ENCODE measurements around the gene ADH6.
"Not testable (repeated sequence)": the region's sequence is repeated elsewhere in the genome, so short reads cannot be mapped to it uniquely, and the experiment has no call there.

DNA sequence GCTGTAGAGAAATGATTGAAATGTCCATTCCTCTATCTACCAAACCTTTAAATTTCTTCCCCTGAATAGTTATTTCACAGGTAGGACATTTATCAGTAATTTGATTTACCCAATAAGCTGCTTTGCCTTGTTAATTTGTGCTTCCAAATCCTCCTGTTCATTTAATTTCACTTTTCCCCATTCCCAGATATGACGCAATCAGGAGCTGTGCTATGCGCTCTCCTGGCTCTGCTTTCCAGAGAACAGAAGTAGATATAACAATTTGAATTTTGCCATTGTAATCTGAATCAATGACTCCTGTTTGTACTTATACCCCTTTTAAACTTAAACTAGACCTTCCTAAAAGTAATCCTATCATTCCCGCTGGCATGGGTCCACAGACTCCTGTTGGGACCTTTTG, 29.1 kb downstream of the ADH6 start:
- TF ChIP-seq YY1 (IDR thresholded peaks at IDR 0.05; ENCODE audit: low read depth, low read length); TEAD4 (IDR thresholded peaks at IDR 0.05; ENCODE audit: low read depth, low read length); RFX5 (IDR thresholded peaks at IDR 0.05; ENCODE audit: borderline replicate concordance, low read depth, low read length); EZH2 (IDR thresholded peaks at IDR 0.05; ENCODE audit: low read depth, low read length, severe bottlenecking); CBX8 (IDR thresholded peaks at IDR 0.05; ENCODE audit: borderline replicate concordance, low read depth, low read length); MAFK (IDR thresholded peaks at IDR 0.05; ENCODE audit: low read depth, low read length); RAD21 (IDR thresholded peaks at IDR 0.05 in 1 of 2, conservative IDR thresholded peaks at IDR 0.05 in 1 of 2; ENCODE audit: low read depth in 2 of 2, low read length in 2 of 2); BRCA1 (IDR thresholded peaks at IDR 0.05; ENCODE audit: low read depth, low read length); POLR2A (IDR thresholded peaks at IDR 0.05; ENCODE audit: control extremely low read depth in 1 of 2, low read depth in 2 of 2, low read length in 2 of 2): not testable (repeated sequence)
- TF ChIP-seq, protein P1, sequence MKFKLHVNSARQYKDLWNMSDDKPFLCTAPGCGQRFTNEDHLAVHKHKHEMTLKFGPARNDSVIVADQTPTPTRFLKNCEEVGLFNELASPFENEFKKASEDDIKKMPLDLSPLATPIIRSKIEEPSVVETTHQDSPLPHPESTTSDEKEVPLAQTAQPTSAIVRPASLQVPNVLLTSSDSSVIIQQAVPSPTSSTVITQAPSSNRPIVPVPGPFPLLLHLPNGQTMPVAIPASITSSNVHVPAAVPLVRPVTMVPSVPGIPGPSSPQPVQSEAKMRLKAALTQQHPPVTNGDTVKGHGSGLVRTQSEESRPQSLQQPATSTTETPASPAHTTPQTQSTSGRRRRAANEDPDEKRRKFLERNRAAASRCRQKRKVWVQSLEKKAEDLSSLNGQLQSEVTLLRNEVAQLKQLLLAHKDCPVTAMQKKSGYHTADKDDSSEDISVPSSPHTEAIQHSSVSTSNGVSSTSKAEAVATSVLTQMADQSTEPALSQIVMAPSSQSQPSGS (IDR thresholded peaks at IDR 0.05; ENCODE audit: low read length): not testable (repeated sequence)
- TF ChIP-seq, protein P2, sequence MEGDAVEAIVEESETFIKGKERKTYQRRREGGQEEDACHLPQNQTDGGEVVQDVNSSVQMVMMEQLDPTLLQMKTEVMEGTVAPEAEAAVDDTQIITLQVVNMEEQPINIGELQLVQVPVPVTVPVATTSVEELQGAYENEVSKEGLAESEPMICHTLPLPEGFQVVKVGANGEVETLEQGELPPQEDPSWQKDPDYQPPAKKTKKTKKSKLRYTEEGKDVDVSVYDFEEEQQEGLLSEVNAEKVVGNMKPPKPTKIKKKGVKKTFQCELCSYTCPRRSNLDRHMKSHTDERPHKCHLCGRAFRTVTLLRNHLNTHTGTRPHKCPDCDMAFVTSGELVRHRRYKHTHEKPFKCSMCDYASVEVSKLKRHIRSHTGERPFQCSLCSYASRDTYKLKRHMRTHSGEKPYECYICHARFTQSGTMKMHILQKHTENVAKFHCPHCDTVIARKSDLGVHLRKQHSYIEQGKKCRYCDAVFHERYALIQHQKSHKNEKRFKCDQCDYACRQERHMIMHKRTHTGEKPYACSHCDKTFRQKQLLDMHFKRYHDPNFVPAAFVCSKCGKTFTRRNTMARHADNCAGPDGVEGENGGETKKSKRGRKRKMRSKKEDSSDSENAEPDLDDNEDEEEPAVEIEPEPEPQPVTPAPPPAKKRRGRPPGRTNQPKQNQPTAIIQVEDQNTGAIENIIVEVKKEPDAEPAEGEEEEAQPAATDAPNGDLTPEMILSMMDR (IDR thresholded peaks at IDR 0.05; ENCODE audit: control extremely low read depth in 1 of 3, insufficient read depth in 1 of 3, low read depth in 1 of 3, low read length in 3 of 3): not testable (repeated sequence)
- TF ChIP-seq CEBPB (IDR thresholded peaks at IDR 0.05; ENCODE audit: low read depth, low read length): peak; percentile 42; the same call in 1 of the 2 replicates
